ENCODE data around the gene PLA2G2C. TPM values are rescaled to one million over a fixed set of nuclear protein-coding genes. Genes with fewer than 3 reads are reported as not detected.

Gene PLA2G2C
- total RNA-seq, 1 experiment from 2014 or later: not detected

- BruUV-seq (replicated peaks): no TSS peak
- H3K9me3 ChIP-seq (ENCODE audit: low read depth, low read length, poor library complexity, severe bottlenecking): no peaks in the 10 kb centered on the region
- H3K27me3 ChIP-seq (replicated peaks; ENCODE audit: insufficient read depth, low read depth, low read length, poor library complexity): no peaks in the 10 kb centered on the region
- CTCF ChIA-PET: no interaction called here
- TF ChIP-seq EZH2 (IDR thresholded peaks at IDR 0.05; ENCODE audit: borderline replicate concordance, low read depth, low read length, poor library complexity, severe bottlenecking) (no peak), CTCF (conservative IDR thresholded peaks at IDR 0.05; ENCODE audit: low read depth, low read length) (no peak)
- POLR2A ChIA-PET (ENCODE audit: low non-redundant PET): no interaction called here
- no peaks in the 10 kb centered on the region for H3K4me1 ChIP-seq (ENCODE audit: insufficient read depth, low read length, poor library complexity, severe bottlenecking)
- DNase-seq (ENCODE audit: low spot score): no peak
- no peaks in the 10 kb centered on the region for H3K36me3 ChIP-seq (ENCODE audit: insufficient read depth, low read length, poor library complexity, severe bottlenecking)
- intact Hi-C loops (cut with micrococcal nuclease; ENCODE audit: unreplicated experiment): no loop called here
- H3K27ac ChIP-seq (ENCODE audit: low read depth, low read length, poor library complexity, severe bottlenecking): no peak overlapping the region
- no peak overlapping the region for H3K4me3 ChIP-seq (ENCODE audit: low read depth, low read length, poor library complexity, severe bottlenecking)
These were observed 43.0 kb downstream of the PLA2G2C start for GRCh38 chr1:20143318-20143717.

GRCh38 chr1:20142001-20142710, 44.2 kb downstream of the PLA2G2C start:
- no peaks in the 10 kb centered on the region for H3K9me3 ChIP-seq (ENCODE audit: low read depth, low read length, poor library complexity, severe bottlenecking)
- ChIA-PET POLR2A (ENCODE audit: low non-redundant PET) (no interaction called here), CTCF (no interaction called here)
- no peak for TF ChIP-seq EZH2 (IDR thresholded peaks at IDR 0.05; ENCODE audit: borderline replicate concordance, low read depth, low read length, poor library complexity, severe bottlenecking)
- TF ChIP-seq CTCF (conservative IDR thresholded peaks at IDR 0.05; ENCODE audit: low read depth, low read length): no peak
- H3K4me3 ChIP-seq (ENCODE audit: low read depth, low read length, poor library complexity, severe bottlenecking): no peak overlapping the region
- no TSS peak for BruUV-seq (replicated peaks)
- H3K36me3 ChIP-seq (ENCODE audit: insufficient read depth, low read length, poor library complexity, severe bottlenecking): no peaks in the 10 kb centered on the region
- no peak for DNase-seq (ENCODE audit: low spot score)
- no peak overlapping the region for H3K27ac ChIP-seq (ENCODE audit: low read depth, low read length, poor library complexity, severe bottlenecking)
- no peaks in the 10 kb centered on the region for H3K27me3 ChIP-seq (replicated peaks; ENCODE audit: insufficient read depth, low read depth, low read length, poor library complexity)
- H3K4me1 ChIP-seq (ENCODE audit: insufficient read depth, low read length, poor library complexity, severe bottlenecking): no peaks in the 10 kb centered on the region
- intact Hi-C loops (cut with micrococcal nuclease; ENCODE audit: unreplicated experiment): no loop called here

DNA sequence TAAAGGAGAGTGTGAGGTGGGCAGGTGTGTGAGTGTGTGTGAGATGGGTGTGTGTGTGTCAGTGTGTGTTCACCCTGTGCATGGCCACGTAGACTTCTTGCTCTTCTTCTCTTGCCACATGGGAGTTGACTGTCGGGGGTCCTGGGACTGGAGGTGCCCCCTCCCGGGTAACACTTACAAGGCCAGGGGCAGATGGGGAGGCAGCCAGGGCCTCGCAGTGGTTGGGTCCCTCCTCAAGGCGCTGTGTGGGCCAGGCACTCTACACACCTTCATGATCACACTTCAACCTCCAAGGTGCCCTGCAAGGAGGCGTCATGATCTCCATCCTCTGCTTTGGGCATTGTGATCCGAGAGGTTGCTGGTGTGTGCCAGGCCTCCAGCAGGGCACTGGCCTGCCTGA, 44.9 kb downstream of the PLA2G2C start:
- no peaks in the 10 kb centered on the region for H3K27me3 ChIP-seq (replicated peaks; ENCODE audit: insufficient read depth, low read depth, low read length, poor library complexity)
- TF ChIP-seq CTCF (conservative IDR thresholded peaks at IDR 0.05; ENCODE audit: low read depth, low read length): no peak
- TF ChIP-seq EZH2 (IDR thresholded peaks at IDR 0.05; ENCODE audit: borderline replicate concordance, low read depth, low read length, poor library complexity, severe bottlenecking): no peak
- POLR2A ChIA-PET (ENCODE audit: low non-redundant PET): no interaction called here
- no peaks in the 10 kb centered on the region for H3K9me3 ChIP-seq (ENCODE audit: low read depth, low read length, poor library complexity, severe bottlenecking)
- DNase-seq (ENCODE audit: low spot score): no peak
- H3K4me1 ChIP-seq (ENCODE audit: insufficient read depth, low read length, poor library complexity, severe bottlenecking): no peaks in the 10 kb centered on the region
- H3K4me3 ChIP-seq (ENCODE audit: low read depth, low read length, poor library complexity, severe bottlenecking): no peak overlapping the region
- CTCF ChIA-PET: no interaction called here
- H3K27ac ChIP-seq (ENCODE audit: low read depth, low read length, poor library complexity, severe bottlenecking): no peak overlapping the region
- H3K36me3 ChIP-seq (ENCODE audit: insufficient read depth, low read length, poor library complexity, severe bottlenecking): no peaks in the 10 kb centered on the region
- intact Hi-C loops (cut with micrococcal nuclease; ENCODE audit: unreplicated experiment): no loop called here
- no TSS peak for BruUV-seq (replicated peaks)
